Measurements from ENCODE around the gene NME9. TPM values are rescaled to one million over a fixed set of nuclear protein-coding genes. Genes with fewer than 3 reads are reported as not detected.
A peak's percentile ranks its signal among the peaks of the same experiment; 100 is the strongest.

The NME9 gene
- total RNA-seq, 4 donors from 2014 or later = 0.38 to 7.3 (median 2.0) TPM; not detected in 1

DNA sequence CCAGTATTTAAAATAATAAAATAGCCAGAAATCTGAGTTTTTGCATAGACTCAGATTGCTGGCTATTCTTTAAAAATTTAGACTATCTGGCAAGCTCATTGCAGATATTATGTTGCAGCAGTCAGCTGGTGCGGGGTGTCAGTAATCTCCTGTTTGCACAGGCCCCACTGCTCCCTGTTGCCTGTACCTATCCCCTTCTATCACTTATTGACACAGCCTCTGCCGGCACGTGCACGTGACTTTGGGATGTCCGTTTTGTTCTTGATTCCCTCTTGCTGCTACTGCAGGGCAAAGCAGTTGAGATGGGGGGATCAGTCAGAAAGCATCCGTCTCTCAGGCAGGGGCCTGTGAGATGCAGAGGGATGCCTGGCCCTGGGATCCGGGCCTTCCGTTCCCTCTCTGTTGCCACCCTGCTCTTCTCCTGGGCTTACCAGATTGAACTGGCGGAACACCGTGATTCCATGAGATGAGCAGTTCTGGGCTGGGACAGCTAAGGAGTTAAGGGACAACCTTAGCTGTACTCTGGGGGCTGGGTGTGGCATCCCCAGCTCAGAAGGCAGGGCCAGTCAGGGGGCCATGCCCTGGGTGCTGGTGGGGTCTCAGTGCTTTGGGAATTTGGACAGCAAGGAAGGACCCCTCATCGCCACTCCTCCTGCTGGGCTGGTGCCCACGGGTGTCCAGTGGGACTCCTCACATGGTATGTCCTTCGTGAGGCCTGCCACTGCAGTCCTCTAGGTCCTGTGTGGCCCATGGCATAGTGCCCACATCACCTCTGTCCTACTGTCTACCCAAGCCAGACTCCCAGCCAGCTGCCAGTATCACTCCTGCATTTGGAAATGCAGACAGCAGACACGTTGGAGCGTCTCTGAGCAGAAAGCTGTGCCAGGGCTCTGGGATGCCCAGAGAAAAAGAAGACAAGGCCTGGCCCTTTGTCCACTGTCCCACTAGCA is 30.5 kb upstream of the NME9 start:
- TF ChIP-seq, protein P1, sequence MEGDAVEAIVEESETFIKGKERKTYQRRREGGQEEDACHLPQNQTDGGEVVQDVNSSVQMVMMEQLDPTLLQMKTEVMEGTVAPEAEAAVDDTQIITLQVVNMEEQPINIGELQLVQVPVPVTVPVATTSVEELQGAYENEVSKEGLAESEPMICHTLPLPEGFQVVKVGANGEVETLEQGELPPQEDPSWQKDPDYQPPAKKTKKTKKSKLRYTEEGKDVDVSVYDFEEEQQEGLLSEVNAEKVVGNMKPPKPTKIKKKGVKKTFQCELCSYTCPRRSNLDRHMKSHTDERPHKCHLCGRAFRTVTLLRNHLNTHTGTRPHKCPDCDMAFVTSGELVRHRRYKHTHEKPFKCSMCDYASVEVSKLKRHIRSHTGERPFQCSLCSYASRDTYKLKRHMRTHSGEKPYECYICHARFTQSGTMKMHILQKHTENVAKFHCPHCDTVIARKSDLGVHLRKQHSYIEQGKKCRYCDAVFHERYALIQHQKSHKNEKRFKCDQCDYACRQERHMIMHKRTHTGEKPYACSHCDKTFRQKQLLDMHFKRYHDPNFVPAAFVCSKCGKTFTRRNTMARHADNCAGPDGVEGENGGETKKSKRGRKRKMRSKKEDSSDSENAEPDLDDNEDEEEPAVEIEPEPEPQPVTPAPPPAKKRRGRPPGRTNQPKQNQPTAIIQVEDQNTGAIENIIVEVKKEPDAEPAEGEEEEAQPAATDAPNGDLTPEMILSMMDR (IDR thresholded peaks at IDR 0.05 in 4 of 5, conservative IDR thresholded peaks at IDR 0.05 in 1 of 5) = no peak
- no peak for TF ChIP-seq POLR2A (IDR thresholded peaks at IDR 0.05)
- Histone ChIP-seq H3K36me3 (peaks cover 2 to 16% of the 10 kb centered on the region in 2 donors), H3K9me3 (no peaks in the 10 kb centered on the region), H3K4me3 (no peak overlapping the region), H3K27ac (peak overlapping the region; percentile 52 to 98 (median 80)), H3K4me1 (peaks cover 90 to 92% of the 10 kb centered on the region in 2 donors), H3K27me3 (no peaks in the 10 kb centered on the region)
- intact Hi-C loops (cut with DNase I; ENCODE audit: low total_unique reads) = no loop called here
- ATAC-seq = peak; percentile 78 to 85
- in situ Hi-C loops (cut with MboI; ENCODE audit: low sequenced_read_pairs in 4 of 4) = no loop called here
- peak; percentile 80 to 92 for DNase-seq

DNA sequence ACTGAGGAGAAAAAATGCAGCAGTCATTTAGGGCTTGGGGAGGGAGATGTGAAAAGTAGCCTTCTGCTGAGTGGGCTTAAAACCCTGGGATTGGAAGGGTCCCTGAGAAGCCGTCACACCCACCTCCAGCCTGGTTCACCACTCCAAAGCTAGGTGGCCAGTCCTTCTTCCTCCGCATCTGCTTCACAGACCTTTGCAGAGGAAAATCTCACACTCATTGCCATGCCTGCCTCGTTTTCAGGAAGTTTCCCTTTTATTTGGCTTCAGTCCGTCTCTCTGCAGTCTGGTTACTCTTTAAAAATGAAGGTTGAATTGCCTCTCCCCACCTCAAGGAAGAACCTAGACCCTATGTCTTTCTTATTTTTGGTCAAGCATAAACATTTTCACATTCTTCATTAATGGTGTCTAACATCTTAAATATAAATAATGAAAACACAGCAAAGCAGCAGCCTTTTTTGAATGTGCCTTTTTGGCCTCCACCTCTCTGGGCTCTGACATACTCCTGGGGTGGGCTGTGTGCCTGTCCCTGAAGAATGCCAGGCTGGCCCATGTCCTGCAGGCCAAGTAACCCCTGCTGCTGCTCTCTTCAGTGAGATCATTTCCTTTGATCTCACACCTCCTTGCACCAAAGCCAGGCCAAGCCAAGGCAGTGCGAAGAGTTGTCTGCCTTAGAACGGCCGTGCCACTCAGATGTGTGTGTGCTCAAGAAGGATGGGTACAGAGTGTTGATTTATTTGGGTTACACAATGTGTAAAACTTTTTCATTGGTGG is 29.7 kb upstream of the NME9 start:
- peaks cover 83 to 92% of the 10 kb centered on the region in 2 donors for H3K4me1 ChIP-seq
- DNase-seq = no peak
- no peaks in the 10 kb centered on the region for H3K9me3 ChIP-seq
- no peaks in the 10 kb centered on the region for H3K27me3 ChIP-seq
- peak overlapping the region; percentile 52 to 98 (median 80) for H3K27ac ChIP-seq
- intact Hi-C loops (cut with DNase I; ENCODE audit: low total_unique reads) = no loop called here
- peak in 1 of 2 donors; percentile 29 for ATAC-seq
- no peak overlapping the region for H3K4me3 ChIP-seq
- peaks cover 2 to 21% of the 10 kb centered on the region in 2 donors for H3K36me3 ChIP-seq
- in situ Hi-C loops (cut with MboI; ENCODE audit: low sequenced_read_pairs in 4 of 4) = no loop called here
- no peak for TF ChIP-seq POLR2A (IDR thresholded peaks at IDR 0.05)
- TF ChIP-seq, protein P1 (IDR thresholded peaks at IDR 0.05 in 4 of 5, conservative IDR thresholded peaks at IDR 0.05 in 1 of 5) = no peak

DNA sequence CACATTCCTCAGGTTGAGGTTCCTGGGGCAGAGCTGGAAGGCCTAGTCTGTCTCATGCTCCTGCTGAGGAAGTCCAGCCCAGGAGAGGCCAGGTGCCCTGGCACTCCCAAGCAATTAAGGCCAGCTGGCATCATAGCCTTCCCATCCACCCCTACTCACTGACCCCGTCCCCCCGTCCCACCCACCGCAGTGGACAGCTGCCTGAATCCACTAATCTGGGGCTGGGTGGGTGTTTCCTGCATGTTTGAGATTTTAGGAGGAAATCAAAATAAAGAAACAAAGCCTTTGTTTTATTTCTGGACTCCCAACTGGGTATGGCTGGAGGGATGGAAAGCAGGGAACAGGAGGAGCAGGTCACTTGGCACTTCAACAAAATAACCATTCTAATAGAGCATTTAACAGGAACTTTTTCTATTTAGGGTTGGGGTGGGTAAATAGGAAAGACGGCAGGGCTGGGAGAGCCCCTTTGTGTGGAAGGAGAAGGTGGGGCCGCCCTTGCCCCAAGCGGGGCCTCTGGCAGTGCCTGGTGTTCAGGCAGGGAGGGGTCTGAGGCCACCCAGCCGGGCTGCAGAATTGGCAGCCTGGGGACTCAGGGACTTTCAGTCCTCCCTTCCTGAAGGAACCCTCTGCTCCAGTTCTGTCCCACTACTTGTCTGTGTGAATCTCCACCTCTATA is 27.2 kb upstream of the NME9 start:
- TF ChIP-seq POLR2A (IDR thresholded peaks at IDR 0.05) = no peak
- TF ChIP-seq, protein P1 (IDR thresholded peaks at IDR 0.05 in 4 of 5, conservative IDR thresholded peaks at IDR 0.05 in 1 of 5) = no peak
- in situ Hi-C loops (cut with MboI; ENCODE audit: low sequenced_read_pairs in 4 of 4) = no loop called here
- Histone ChIP-seq H3K36me3 (peaks cover 2 to 25% of the 10 kb centered on the region in 2 donors), H3K4me1 (peaks cover 76 to 99% of the 10 kb centered on the region in 2 donors), H3K9me3 (no peaks in the 10 kb centered on the region), H3K4me3 (no peak overlapping the region), H3K27ac (peak overlapping the region; percentile 27 to 98 (median 72)), H3K27me3 (no peaks in the 10 kb centered on the region)
- DNase-seq (no peak), ATAC-seq (no peak)
- intact Hi-C loops (cut with DNase I; ENCODE audit: low total_unique reads) = no loop called here

DNA sequence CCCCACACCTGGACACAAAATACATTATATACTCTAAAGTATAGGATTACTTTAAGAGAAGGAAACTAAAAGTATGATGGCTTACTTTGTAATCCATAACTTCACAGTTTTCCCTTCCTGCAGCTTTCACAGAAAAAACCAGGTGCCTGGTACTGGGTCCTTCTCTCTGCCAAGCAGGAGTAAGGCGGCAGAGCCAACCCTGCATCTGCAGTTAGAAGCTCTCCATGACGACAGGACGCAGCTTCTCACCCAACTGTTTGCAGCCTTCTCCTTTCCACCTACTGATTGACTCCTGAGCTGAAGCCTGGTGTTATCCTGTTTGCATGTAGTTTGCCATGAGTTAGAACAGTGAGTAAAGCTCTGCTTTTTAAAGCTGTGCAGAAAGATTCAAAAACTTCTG is 25.4 kb upstream of the NME9 start:
- no peaks in the 10 kb centered on the region for H3K9me3 ChIP-seq
- DNase-seq = no peak
- no peaks in the 10 kb centered on the region for H3K27me3 ChIP-seq
- intact Hi-C loops (cut with DNase I; ENCODE audit: low total_unique reads) (no loop called here), in situ Hi-C loops (cut with MboI; ENCODE audit: low sequenced_read_pairs in 4 of 4) (no loop called here)
- H3K4me3 ChIP-seq = no peak overlapping the region
- H3K36me3 ChIP-seq = peaks cover 2 to 25% of the 10 kb centered on the region in 2 donors
- peak overlapping the region in 1 of 4 donors; percentile 98 for H3K27ac ChIP-seq
- TF ChIP-seq, protein P1 (IDR thresholded peaks at IDR 0.05 in 4 of 5, conservative IDR thresholded peaks at IDR 0.05 in 1 of 5) = no peak
- TF ChIP-seq POLR2A (IDR thresholded peaks at IDR 0.05) = no peak
- peaks cover 76 to 98% of the 10 kb centered on the region in 2 donors for H3K4me1 ChIP-seq
- ATAC-seq = no peak
